ENCODE results near the gene POU3F1.

Gene POU3F1

GRCh38 chr1:38046333-38046883 lies at the start of gene POU3F1:
Gene POU3F1 (minus strand): TSS chr1:38046793. CDS start chr1:38046743, 50 bp downstream.
- DNase-seq (ENCODE audit: low read depth in 2 of 2): no peak

GRCh38 chr1:38095454-38095931 lies 48.9 kb upstream of the POU3F1 start:
- DNase-seq (ENCODE audit: low read depth in 2 of 2): no peak

- DNase-seq (ENCODE audit: low read depth in 2 of 2): no peak
Measured at GRCh38 chr1:38094711-38095290, 48.2 kb upstream of the POU3F1 start.

GRCh38 chr1:38093569-38094520 lies 47.3 kb upstream of the POU3F1 start:
- DNase-seq (ENCODE audit: low read depth in 2 of 2): no peak

- no peak for DNase-seq (ENCODE audit: low read depth in 2 of 2)
Measured at GRCh38 chr1:38092256-38092655, 45.7 kb upstream of the POU3F1 start.

GRCh38 chr1:38090796-38091195 lies 44.2 kb upstream of the POU3F1 start:
- no peak for DNase-seq (ENCODE audit: low read depth in 2 of 2)

GRCh38 chr1:38089712-38090360 lies 43.2 kb upstream of the POU3F1 start:
- DNase-seq (ENCODE audit: low read depth in 2 of 2): no peak

GRCh38 chr1:38088791-38089190 lies 42.2 kb upstream of the POU3F1 start:
- no peak for DNase-seq (ENCODE audit: low read depth in 2 of 2)

- no peak for DNase-seq (ENCODE audit: low read depth in 2 of 2)
Measured at GRCh38 chr1:38088366-38088765, 41.8 kb upstream of the POU3F1 start.

- no peak for DNase-seq (ENCODE audit: low read depth in 2 of 2)
Measured at GRCh38 chr1:38087676-38088075, 41.1 kb upstream of the POU3F1 start.

- no peak for DNase-seq (ENCODE audit: low read depth in 2 of 2)
Measured at GRCh38 chr1:38085666-38086330, 39.2 kb upstream of the POU3F1 start.

- no peak for DNase-seq (ENCODE audit: low read depth in 2 of 2)
Measured at GRCh38 chr1:38084700-38085099, 38.1 kb upstream of the POU3F1 start.

GRCh38 chr1:38084113-38084512 lies 37.5 kb upstream of the POU3F1 start:
- DNase-seq (ENCODE audit: low read depth in 2 of 2): no peak

- no peak for DNase-seq (ENCODE audit: low read depth in 2 of 2)
Measured at GRCh38 chr1:38083541-38083940, 36.9 kb upstream of the POU3F1 start.

GRCh38 chr1:38082769-38083263 lies 36.2 kb upstream of the POU3F1 start:
- no peak for DNase-seq (ENCODE audit: low read depth in 2 of 2)

GRCh38 chr1:38079019-38079418 lies 32.4 kb upstream of the POU3F1 start:
- DNase-seq (ENCODE audit: low read depth in 2 of 2): no peak

- no peak for DNase-seq (ENCODE audit: low read depth in 2 of 2)
Measured at GRCh38 chr1:38077523-38078147, 31.0 kb upstream of the POU3F1 start.

GRCh38 chr1:38076455-38076854 lies 29.9 kb upstream of the POU3F1 start:
- DNase-seq (ENCODE audit: low read depth in 2 of 2): no peak

- peak in 1 of 2 experiments; percentile 4 for DNase-seq (ENCODE audit: low read depth in 2 of 2)
Measured at GRCh38 chr1:38076038-38076437, 29.4 kb upstream of the POU3F1 start.

- no peak for DNase-seq (ENCODE audit: low read depth in 2 of 2)
Measured at GRCh38 chr1:38075191-38075590, 28.6 kb upstream of the POU3F1 start.

GRCh38 chr1:38074302-38074677 lies 27.7 kb upstream of the POU3F1 start:
- DNase-seq (ENCODE audit: low read depth in 2 of 2): no peak

All from fibroblast of skin of left quadriceps (primary cell).